Breast epithelium (tissue), 3 donors: Measurements from ENCODE around the gene DGAT2.

Source experiments
- CTCF ChIP-seq, 3 donors: fragments of 450-650 bp; IDR thresholded peaks; one replicate each; pipeline ENCODE4 v1.5.1; 2016 to 2017; ENCODE audit warnings: antibody characterized with exemption in 3 of 3, mild to moderate bottlenecking in 3 of 3, moderate library complexity in 3 of 3
- POLR2A ChIP-seq: fragments of 450-650 bp; IDR thresholded peaks from one replicate; pipeline ENCODE4 v1.6.1; 2016; ENCODE audit warnings: antibody characterized with exemption, mild to moderate bottlenecking, moderate library complexity
- POLR2AphosphoS5 ChIP-seq, 3 donors: sonication (generic); formaldehyde crosslinking; IDR thresholded peaks; one replicate each; pipeline ENCODE4 v1.6.1; 2017; ENCODE audit warnings: antibody characterized with exemption in 3 of 3

DNA sequence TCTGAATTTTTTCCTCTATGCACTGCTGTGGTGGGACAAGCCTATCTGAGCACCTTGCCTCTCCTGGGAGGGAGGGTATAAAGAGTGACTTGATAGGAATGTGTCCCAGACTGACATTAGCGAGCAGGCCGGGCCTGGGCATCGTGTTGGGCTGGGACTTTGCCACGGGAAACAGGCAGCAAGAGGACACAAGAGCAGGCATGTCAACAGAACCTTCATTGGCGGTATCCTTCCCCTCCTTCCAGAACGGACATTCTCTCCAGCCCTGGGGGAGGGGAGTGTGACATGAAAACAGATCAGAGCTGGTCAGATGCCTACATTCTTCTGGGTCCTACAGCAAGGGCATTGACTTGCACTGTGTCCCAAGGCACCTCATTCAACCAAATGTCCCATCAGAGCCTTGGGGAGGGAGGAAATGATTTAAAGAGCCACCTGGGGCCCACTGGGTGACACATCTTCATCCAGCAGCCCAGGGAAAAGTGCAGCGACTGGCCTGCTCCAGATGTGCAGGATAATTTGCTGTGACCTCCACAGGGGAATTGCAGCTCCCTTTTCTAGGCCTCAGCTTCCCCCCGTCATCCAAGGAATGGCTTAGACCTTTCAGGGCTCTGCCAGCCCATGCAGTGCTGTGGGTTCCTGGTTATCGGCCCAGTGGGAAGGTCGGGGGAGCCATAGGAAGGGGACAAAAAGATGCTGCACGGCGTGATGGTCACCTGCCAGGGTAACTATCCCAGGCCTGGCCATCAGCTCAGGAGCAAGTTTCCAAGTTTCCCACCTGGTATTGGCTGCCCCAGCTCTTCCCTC, 24.6 kb downstream of the DGAT2 start:
- TF ChIP-seq CTCF (IDR thresholded peaks at IDR 0.05) (no peak), POLR2A (no peak), POLR2AphosphoS5 (IDR thresholded peaks at IDR 0.05) (no peak)
